HG02588 (cell line): ENCODE results near the gene ZXDC.

Experiments used
- ATAC-seq: cut with Tn5 transposase; IDR thresholded peaks from one replicate; pipeline ENCODE4 v1.9.1; 2021; ENCODE audit warnings: mild to moderate bottlenecking, moderate library complexity; ENCODE audit not compliant: unreplicated experiment

The ZXDC gene, protein sequence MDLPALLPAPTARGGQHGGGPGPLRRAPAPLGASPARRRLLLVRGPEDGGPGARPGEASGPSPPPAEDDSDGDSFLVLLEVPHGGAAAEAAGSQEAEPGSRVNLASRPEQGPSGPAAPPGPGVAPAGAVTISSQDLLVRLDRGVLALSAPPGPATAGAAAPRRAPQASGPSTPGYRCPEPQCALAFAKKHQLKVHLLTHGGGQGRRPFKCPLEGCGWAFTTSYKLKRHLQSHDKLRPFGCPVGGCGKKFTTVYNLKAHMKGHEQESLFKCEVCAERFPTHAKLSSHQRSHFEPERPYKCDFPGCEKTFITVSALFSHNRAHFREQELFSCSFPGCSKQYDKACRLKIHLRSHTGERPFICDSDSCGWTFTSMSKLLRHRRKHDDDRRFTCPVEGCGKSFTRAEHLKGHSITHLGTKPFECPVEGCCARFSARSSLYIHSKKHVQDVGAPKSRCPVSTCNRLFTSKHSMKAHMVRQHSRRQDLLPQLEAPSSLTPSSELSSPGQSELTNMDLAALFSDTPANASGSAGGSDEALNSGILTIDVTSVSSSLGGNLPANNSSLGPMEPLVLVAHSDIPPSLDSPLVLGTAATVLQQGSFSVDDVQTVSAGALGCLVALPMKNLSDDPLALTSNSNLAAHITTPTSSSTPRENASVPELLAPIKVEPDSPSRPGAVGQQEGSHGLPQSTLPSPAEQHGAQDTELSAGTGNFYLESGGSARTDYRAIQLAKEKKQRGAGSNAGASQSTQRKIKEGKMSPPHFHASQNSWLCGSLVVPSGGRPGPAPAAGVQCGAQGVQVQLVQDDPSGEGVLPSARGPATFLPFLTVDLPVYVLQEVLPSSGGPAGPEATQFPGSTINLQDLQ

DNA sequence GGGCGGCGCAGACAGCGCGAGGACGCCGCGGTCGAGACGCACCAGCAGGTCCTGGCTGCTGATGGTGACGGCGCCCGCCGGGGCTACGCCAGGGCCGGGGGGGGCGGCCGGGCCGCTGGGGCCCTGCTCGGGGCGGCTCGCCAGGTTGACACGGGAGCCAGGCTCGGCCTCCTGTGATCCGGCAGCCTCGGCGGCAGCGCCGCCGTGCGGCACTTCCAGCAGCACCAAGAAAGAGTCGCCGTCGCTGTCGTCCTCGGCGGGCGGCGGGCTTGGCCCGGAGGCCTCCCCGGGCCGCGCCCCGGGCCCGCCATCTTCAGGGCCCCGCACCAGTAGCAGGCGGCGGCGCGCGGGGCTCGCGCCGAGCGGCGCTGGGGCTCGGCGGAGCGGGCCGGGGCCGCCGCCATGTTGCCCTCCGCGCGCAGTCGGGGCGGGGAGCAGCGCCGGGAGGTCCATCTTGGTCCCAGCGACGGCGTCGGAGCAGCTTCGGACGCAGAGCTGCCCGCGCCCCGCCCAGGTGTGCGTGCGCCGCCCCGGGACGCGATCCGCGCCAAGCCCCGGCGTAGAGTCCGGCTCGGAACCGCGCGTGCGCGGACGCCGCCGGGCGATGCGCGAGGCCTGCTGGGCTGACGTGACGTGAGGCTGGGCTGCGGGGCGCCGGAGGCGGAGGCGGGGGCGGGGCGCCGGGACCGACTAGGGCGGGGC is at the start of gene ZXDC:
ZXDC (minus strand) TSS at position 479 of the 702 bp plus-strand sequence; CDS start at position 453, 26 bp downstream.
- ATAC-seq = peak; percentile 85

GRCh38 chr3:126525091-126525852 is 49.6 kb upstream of the ZXDC start:
- no peak for ATAC-seq

DNA sequence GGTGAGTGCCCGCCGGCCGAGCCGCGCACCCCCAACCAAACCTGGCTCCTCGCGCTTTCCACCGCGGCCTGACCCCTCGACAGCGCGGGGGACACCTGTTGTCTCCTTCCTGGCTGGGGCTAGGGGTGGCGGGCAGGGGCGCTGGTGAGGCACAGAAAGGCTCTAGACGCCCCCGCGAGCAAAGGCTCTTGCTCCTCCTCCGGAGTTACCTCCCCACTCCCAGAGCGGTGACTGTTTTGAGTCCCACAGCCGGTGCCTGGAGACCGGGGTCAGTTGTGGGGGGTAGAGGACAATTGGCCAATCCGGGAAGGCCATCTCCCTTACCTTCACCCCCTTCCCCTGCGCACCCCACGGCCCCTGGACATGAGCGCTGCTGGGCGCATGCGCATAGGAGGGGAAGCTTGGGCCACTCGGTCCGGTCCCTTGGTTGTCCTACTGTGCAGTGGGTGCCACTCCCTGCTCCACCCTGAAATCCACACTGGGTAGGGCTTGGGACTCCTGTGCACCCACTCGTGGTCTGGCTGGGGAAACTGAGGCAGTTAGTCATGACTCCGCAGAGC is 48.8 kb upstream of the ZXDC start:
- no peak for ATAC-seq

DNA sequence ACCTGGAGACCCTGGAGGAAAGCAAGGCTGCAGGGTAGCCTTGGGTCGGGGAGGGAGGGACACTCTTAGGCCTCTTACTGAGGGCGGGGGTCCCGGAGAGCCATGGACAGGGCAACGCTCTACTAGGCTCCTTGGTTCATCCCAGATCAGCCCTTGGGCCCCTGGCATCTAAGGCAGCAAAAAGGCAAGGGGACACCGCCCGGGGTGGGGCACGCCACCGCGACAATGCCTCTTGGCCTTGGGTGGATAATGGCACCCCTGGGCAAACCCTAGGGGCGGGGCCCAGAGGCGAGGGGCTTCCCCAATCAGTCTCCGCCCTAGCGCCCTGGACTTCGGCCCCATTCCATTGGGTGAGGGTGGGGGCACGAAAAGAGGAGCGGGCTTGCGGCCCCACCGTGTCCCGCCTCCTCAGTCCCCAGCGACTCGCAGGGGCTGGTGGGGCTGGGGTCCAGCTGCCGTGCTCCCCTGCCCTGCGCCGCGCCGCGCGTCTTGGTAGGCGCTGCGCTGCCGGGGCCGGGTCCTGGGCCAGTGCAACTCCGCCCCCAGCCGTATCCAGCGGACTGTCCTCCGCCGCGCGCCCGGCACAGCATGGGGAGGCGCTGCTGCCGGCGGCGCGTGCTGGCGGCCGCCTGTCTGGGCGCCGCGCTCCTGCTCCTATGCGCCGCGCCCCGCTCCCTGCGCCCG is 48.2 kb upstream of the ZXDC start, which contains the start of gene CHST13:
CHST13 (plus strand) TSS at position 411 of the 684 bp plus-strand sequence; CDS start at position 589, 178 bp downstream.
- no peak for ATAC-seq

GRCh38 chr3:126522363-126522788 is 46.7 kb upstream of the ZXDC start:
- ATAC-seq = no peak

DNA sequence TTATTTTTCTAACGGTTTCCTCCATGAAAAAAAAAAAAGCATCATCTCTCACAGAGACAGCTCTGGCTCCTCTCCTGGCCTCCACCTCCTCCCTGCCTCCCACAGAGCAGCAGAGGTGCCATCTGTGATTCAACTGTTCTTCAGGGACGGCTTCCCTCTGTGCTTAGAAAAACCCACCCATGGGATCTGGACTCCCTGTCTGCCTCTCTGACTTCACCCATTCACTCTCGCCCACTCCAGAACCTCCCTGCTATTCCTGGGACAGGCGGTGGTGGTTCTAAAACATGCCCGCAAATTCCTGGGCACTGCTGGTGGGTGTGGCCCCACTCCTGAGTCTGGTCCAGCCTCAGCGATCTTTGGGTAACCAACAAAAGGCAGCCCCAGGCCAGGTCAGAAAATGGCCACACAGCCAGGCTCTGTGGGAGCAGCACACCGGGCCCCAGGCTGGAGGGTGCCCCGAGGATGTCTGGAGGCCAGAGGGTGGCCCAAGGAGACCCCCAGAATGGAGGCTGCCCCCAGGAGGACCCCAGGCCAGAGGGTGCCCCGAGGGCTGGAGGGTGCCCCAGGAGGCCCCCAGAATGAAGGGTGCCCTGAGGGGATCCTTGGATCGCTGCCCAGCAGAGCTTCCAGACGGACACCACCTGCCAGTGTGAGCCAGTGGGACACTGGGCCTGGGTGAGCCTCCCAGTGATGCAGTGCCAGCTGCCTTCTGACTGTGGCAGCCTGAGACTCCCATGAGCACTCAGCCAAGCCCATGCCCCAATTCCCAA is 45.6 kb upstream of the ZXDC start:
- ATAC-seq = no peak

GRCh38 chr3:126519506-126520455 is 44.1 kb upstream of the ZXDC start:
- no peak for ATAC-seq

- no peak for ATAC-seq
These were observed 43.1 kb upstream of the ZXDC start for GRCh38 chr3:126518779-126519177.

DNA sequence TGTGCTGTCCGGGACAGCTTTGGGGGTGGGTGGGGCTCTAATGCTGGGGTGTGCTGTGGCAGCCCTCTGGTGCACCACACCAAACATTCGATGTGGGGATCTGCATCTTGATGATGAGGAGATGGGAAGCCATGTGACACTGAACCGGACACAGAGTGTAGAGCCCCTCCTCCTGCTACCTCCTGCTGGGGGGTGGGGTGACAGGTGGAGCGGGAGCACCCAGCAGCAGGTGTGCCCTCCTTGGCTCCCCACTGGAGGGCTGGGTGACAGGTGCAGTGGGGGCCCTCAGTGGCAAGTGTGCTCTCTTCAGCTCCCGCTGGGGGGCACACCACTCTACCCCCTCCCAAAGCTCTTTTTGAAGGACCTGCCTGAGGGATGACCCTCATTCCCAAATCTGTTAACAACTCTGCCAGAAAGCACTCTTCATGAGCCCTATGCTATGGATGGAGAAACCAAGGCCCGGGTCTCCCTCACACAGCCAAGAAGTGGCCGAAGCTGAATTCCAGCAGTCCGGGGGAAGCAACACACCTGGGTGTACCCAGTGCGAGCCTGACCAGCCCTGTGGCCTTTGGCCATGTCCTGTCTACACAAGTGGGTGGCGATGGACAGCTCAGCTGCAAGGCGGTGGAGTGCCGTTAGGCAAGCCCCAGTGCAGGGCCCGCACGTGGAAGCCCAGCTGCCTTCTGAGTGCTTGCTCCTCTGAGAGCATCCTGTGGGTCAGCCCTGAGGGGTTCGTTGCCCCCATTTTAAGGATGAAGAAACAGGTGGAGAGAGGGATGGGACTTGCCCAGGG is 42.5 kb upstream of the ZXDC start:
- no peak for ATAC-seq

DNA sequence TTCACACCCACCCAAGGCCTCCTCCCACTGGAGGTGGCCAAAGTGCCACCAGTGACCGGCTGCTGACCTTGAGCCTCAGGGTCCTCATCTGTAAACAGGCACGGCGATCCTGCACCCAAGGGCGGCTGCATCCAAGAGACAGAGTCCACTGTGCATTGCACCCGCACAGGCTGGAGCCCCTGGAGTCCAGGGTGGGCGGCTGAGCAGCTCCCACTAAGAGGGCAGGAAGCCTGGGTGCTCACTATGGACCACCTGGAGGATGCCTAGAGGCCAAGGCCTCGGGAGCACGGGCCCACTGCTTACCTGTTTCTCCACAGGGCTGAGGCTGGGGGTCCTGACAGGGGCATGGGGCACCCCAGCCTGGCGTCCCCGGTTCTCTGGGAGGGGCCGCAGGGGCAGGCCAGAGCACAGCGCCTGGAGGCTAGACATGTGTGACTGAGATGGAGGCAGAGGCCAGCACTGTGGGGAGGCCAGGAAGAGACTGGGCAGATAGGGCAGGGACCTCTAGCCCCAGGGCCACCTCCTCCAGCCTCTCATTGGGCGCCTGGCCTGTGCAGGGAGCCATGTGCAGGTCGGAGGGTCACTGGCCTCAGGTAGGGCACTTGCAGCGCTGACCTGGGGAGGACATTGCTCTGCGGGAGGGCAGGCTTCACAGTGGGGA is 41.7 kb upstream of the ZXDC start, which contains the start of gene UROC1:
UROC1 (minus strand) TSS at position 483 of the 661 bp plus-strand sequence; CDS start at position 429, 54 bp downstream.
- ATAC-seq = no peak

DNA sequence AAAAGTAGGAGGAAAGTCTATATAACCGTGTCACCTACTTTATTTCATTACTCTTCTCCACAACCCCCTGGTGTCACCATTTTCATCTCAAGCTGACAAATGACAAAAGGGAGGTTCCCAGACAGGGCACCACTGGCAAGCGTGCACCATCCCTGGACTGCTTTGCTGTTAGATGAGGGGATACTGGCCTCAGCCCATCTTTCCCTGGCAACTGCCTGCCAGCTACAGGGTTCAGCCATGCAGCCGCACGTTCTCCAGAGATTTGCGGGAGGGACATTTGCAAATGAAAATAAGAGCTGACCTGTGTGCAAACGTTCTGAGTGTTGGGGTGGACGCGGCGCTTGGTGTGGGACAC is 41.2 kb upstream of the ZXDC start:
- ATAC-seq = no peak

- ATAC-seq = no peak
These were observed 40.7 kb upstream of the ZXDC start for GRCh38 chr3:126516152-126516935.

- ATAC-seq = no peak
These were observed 39.5 kb upstream of the ZXDC start for GRCh38 chr3:126515066-126515706.

DNA sequence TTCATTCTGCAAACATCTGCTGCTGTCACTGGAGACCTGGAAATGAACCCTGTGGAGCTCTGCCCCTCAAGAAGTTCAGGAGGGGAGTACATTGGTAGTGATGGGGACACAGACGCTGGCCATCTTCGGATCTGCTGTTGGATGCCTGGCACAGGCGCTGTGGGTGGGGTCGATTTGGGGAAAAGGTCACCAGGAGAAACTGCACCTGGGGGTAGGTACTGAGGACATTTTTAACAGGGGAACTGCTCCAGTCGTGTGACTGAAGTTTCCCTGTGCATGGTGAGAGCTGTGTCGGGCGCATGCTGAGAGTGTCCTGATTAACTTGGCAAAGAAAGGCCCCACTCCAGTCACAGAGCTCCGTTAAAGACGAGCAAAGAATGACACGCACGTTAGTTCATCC is 38.5 kb upstream of the ZXDC start:
- no peak for ATAC-seq
